Endothelial cell of umbilical vein (primary cell): ENCODE measurements around the gene CCDC30. TPM values are rescaled to one million over a fixed set of nuclear protein-coding genes. Genes with fewer than 3 reads are reported as not detected.
A peak's percentile ranks its signal among the peaks of the same experiment; 100 is the strongest.

Source experiments
- BruUV-seq: library from RNA; stranded (reverse); fragments of 400-500 nt; replicated peaks from 2 replicates; lab custom pipeline; 2021; lab: Mats Ljungman, UMichigan
- CTCF ChIA-PET: fragments of 300-600, 350-600 bp; sonication (Branson Sonifier 250); formaldehyde crosslinking; loops from one replicate; lab custom pipeline; 2021; ENCODE audit warnings: antibody characterized with exemption, inconsistent platforms; lab: Charles Lee
- POLR2A ChIA-PET: fragments of 300-600, 350-600 bp; sonication (Branson Sonifier 250); formaldehyde crosslinking; loops from one replicate; lab custom pipeline; 2021; ENCODE audit warnings: antibody characterized with exemption, inconsistent platforms; lab: Charles Lee
- DNase-seq: peaks from one replicate; pipeline ENCODE4 v3.0.0-alpha.2; 2011; ENCODE audit warnings: low read depth, low spot score
- FAIRE-seq: peaks from 2 replicates; lab custom pipeline; 2011; peaks lifted over from hg19 to GRCh38; lab: Jason Lieb, UNC
- H2AFZ ChIP-seq: 2 replicates; pipeline ENCODE4 v1.6.0; 2012; ENCODE audit warnings: low read depth, low read length, control low read depth, inconsistent platforms
- H3K27ac ChIP-seq: 2 replicates; pipeline ENCODE4 v1.5.1; 2011; ENCODE audit warnings: low read depth, mild to moderate bottlenecking, control low read depth, low read length, moderate library complexity; ENCODE audit not compliant: insufficient read depth
- H3K27me3 ChIP-seq, 2 experiments: 2 replicates each; pipeline versions ENCODE4 v1.6.0 to v1.6.1; 2011; ENCODE audit warnings: low read length in 2 of 2, mixed read lengths in 1 of 2; ENCODE audit not compliant: control insufficient read depth in 2 of 2, insufficient read depth in 2 of 2
- H3K36me3 ChIP-seq, 2 experiments: 2 replicates in 1 of 2; 3 replicates in 1 of 2; pipeline ENCODE4 v1.5.1; 2011; ENCODE audit warnings: low read length in 2 of 2, mild to moderate bottlenecking in 1 of 2, moderate library complexity in 1 of 2; ENCODE audit not compliant: control insufficient read depth in 2 of 2, insufficient read depth in 2 of 2; ENCODE audit errors: extremely low read depth in 1 of 2
- H3K4me1 ChIP-seq: 3 replicates; pipeline ENCODE4 v1.5.1; 2011; ENCODE audit warnings: mild to moderate bottlenecking, low read length; ENCODE audit not compliant: control insufficient read depth, insufficient read depth; ENCODE audit errors: extremely low read depth
- H3K4me2 ChIP-seq: 2 replicates; pipeline ENCODE4 v1.6.1; 2011; ENCODE audit warnings: low read length, control low read depth, mixed read lengths; ENCODE audit not compliant: insufficient read depth
- H3K4me3 ChIP-seq, 3 experiments: fragments of 200-600 bp in 1 of 3; sonication (generic), shearing (Covaris generic) in 1 of 3; replicated peaks in 1 of 3; 2 replicates each; pipeline ENCODE4 v1.5.1; 2011 to 2016; ENCODE audit warnings: control low read depth in 3 of 3, low read length in 3 of 3, mild to moderate bottlenecking in 2 of 3, inconsistent platforms in 1 of 3, low read depth in 1 of 3, moderate library complexity in 1 of 3; ENCODE audit not compliant: insufficient read depth in 1 of 3
- H3K79me2 ChIP-seq: 2 replicates; pipeline ENCODE4 v1.6.0; 2012; ENCODE audit warnings: low read length, inconsistent platforms; ENCODE audit not compliant: control insufficient read depth, insufficient read depth
- H3K9ac ChIP-seq: replicated peaks from 2 replicates; pipeline ENCODE3; 2011; ENCODE audit warnings: low read length, control low read depth; ENCODE audit not compliant: insufficient read depth; ENCODE audit errors: extremely low read depth
- H3K9me1 ChIP-seq: replicated peaks from 3 replicates; pipeline ENCODE4 v1.6.0; 2011; ENCODE audit warnings: mild to moderate bottlenecking, low read length; ENCODE audit not compliant: control insufficient read depth, insufficient read depth; ENCODE audit errors: extremely low read depth
- H3K9me3 ChIP-seq: replicated peaks from 2 replicates; pipeline ENCODE4 v1.5.1; 2012; ENCODE audit warnings: low read length, inconsistent platforms; ENCODE audit not compliant: control insufficient read depth, insufficient read depth
- H4K20me1 ChIP-seq: replicated peaks from 2 replicates; pipeline ENCODE3; 2011; ENCODE audit warnings: mild to moderate bottlenecking, low read length; ENCODE audit not compliant: control insufficient read depth, insufficient read depth; ENCODE audit errors: extremely low read depth
- FOS ChIP-seq: IDR thresholded peaks from 2 replicates; pipeline ENCODE4 v1.6.1; 2011; ENCODE audit warnings: mild to moderate bottlenecking, low read length, moderate library complexity, borderline replicate concordance; ENCODE audit not compliant: insufficient read depth
- GATA2 ChIP-seq: IDR thresholded peaks from 2 replicates; pipeline ENCODE4 v1.7.0; 2011; ENCODE audit warnings: low read depth, mild to moderate bottlenecking, moderate library complexity, mixed read lengths, low read length; ENCODE audit not compliant: insufficient read length, insufficient read depth
- JUN ChIP-seq: IDR thresholded peaks from 2 replicates; pipeline ENCODE4 v1.6.1; 2011; ENCODE audit warnings: borderline replicate concordance, low read depth; ENCODE audit not compliant: insufficient read length, insufficient read depth
- POLR2A ChIP-seq: IDR thresholded peaks from 2 replicates; pipeline ENCODE4 v1.6.1; 2012; ENCODE audit warnings: low read depth, mild to moderate bottlenecking, control low read depth, low read length
- POLR2AphosphoS5 ChIP-seq: IDR thresholded peaks from 2 replicates; pipeline ENCODE4 v1.6.1; 2012; ENCODE audit warnings: low read depth, mild to moderate bottlenecking, control low read depth, low read length, moderate library complexity; ENCODE audit not compliant: insufficient read depth
- dilution Hi-C: fragments of 300-500 bp; cut with MboI; formaldehyde crosslinking; loops from one replicate; pipeline ENCODE4 v1.15.0; 2019; ENCODE audit warnings: low sequenced_read_pairs; ENCODE audit not compliant: extremely low pct_ligation_motif_present
- intact Hi-C: fragments of 100-400 bp; cut with micrococcal nuclease; formaldehyde crosslinking; loops from one replicate; pipeline ENCODE4 v1.10.0; 2022
- polyA plus RNA-seq, 4 experiments: library from polyadenylated mRNA; depleted of rRNA in 3 of 4; stranded (reverse) in 3 of 4; unstranded in 1 of 4; fragments of >200 nt; gene quantifications; 2 replicates each; pipeline versions ENCODE4 v1.2.1 to v1.2.3, GENCODE V29; 2011 to 2012; ENCODE audit warnings: missing spikeins in 1 of 4
- total RNA-seq: library from RNA; stranded (reverse); gene quantifications from 2 replicates; pipeline ENCODE4 v1.2.3, GENCODE V29; 2021
- TF ChIP-seq, protein P1 (sequence below), 2 donors: IDR thresholded peaks; 1 replicate in 1 of 2; 2 replicates in 1 of 2; pipeline ENCODE4 v1.5.1; 2011; ENCODE audit warnings: low read length in 2 of 2, mild to moderate bottlenecking in 2 of 2, moderate library complexity in 2 of 2, control low read depth in 1 of 2, inconsistent platforms in 1 of 2, low read depth in 1 of 2; ENCODE audit not compliant: insufficient read depth in 1 of 2; ENCODE audit errors: extremely low read depth in 1 of 2

CCDC30 gene
- total and polyA plus RNA-seq, 2 donors (not counting 3 experiments of a cell fraction or from before 2014, with no cell fraction given): 0.19 to 2.9 TPM

DNA sequence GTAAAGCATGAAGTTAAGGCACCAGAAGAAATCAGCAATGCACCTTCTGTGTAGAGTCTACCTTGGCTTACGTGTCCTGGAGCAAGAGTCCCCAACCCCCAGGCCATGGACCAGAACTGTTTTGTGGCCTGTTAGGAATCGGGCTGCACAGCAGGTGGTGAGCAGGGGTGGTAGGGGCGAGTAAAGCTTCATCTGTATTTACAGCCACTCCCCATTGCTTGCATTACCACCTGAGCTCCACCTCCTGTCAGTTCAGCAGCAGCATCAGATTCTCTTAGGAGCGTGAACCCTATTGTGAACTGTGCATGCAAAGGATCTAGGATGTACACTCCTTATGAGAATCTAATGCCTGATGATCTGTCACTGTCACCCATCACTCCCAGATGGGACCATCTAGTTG, 28.7 kb upstream of the CCDC30 start:
- intact Hi-C loops: no loop called here
- DNase-seq: no peak
- Histone ChIP-seq H3K27me3 (no peaks in the 10 kb centered on the region), H3K4me3 (no peak overlapping the region), H3K9ac (no peak overlapping the region), H3K79me2 (no peaks in the 10 kb centered on the region), H3K9me1 (no peaks in the 10 kb centered on the region), H3K36me3 (no peaks in the 10 kb centered on the region), H3K4me1 (peaks cover 7% of the 10 kb centered on the region), H4K20me1 (no peaks in the 10 kb centered on the region), H3K4me2 (no peak overlapping the region), H2AFZ (no peak overlapping the region), H3K27ac (no peak overlapping the region), H3K9me3 (no peaks in the 10 kb centered on the region)
- dilution Hi-C loops: no loop called here
- TF ChIP-seq POLR2AphosphoS5: no peak
- TF ChIP-seq FOS: no peak
- TF ChIP-seq GATA2: no peak
- no peak for TF ChIP-seq POLR2A
- ChIA-PET CTCF (no interaction called here), POLR2A (no interaction called here)
- no peak for FAIRE-seq
- BruUV-seq: no TSS peak

DNA sequence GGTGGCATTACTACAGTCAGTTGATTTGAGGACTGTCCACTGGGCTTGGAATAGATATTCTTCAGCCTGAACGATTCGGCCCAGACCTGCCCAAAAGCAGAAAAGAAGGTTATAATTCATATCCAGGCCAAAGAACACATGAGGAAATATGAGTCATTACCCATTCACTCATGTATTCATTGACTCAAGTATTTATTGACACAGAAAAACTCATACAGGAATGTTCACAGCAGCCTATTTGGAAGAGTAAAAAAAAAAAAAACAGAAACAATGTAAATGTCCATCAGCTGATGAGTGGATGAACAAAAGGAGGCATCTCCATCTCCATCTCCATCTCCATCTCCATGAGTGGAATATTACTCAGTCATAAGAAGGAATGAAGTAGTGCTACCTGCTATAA, 23.1 kb upstream of the CCDC30 start:
- peak; percentile 93 for FAIRE-seq
- Histone ChIP-seq H4K20me1 (no peaks in the 10 kb centered on the region), H3K27me3 (no peaks in the 10 kb centered on the region), H3K4me1 (peaks cover 12% of the 10 kb centered on the region), H3K36me3 (no peaks in the 10 kb centered on the region), H3K9me1 (no peaks in the 10 kb centered on the region), H3K4me2 (no peak overlapping the region), H3K79me2 (no peaks in the 10 kb centered on the region), H3K4me3 (no peak overlapping the region), H3K27ac (no peak overlapping the region), H3K9ac (no peak overlapping the region), H2AFZ (no peak overlapping the region), H3K9me3 (no peaks in the 10 kb centered on the region)
- BruUV-seq: no TSS peak
- DNase-seq: peak; percentile 80
- dilution Hi-C loops (no loop called here), intact Hi-C loops (loop anchor here (1.0 to 2.0 kb wide), 2 partner anchors 13 to 17 kb away; partner anchors contain the start of genes PPCS and ZMYND12)
- POLR2A ChIA-PET: no interaction called here
- CTCF ChIA-PET: interaction anchor here (1.0 to 1.2 kb wide), 2 partner anchors 9 to 11 kb away, joined by 3 to 4 read pairs; no protein-coding TSS in a partner anchor
- TF ChIP-seq FOS (peak; percentile 88), JUN (peak; percentile 88), GATA2 (no peak)
- TF ChIP-seq, protein P1, sequence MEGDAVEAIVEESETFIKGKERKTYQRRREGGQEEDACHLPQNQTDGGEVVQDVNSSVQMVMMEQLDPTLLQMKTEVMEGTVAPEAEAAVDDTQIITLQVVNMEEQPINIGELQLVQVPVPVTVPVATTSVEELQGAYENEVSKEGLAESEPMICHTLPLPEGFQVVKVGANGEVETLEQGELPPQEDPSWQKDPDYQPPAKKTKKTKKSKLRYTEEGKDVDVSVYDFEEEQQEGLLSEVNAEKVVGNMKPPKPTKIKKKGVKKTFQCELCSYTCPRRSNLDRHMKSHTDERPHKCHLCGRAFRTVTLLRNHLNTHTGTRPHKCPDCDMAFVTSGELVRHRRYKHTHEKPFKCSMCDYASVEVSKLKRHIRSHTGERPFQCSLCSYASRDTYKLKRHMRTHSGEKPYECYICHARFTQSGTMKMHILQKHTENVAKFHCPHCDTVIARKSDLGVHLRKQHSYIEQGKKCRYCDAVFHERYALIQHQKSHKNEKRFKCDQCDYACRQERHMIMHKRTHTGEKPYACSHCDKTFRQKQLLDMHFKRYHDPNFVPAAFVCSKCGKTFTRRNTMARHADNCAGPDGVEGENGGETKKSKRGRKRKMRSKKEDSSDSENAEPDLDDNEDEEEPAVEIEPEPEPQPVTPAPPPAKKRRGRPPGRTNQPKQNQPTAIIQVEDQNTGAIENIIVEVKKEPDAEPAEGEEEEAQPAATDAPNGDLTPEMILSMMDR (IDR thresholded peaks at IDR 0.05; ENCODE audit: extremely low read depth in 1 of 2, insufficient read depth in 1 of 2, low read depth in 1 of 2, low read length in 2 of 2): no peak
